K562 (cell line): ENCODE measurements around the gene SLC30A4. TPM values are rescaled to one million over a fixed set of nuclear protein-coding genes. Genes with fewer than 3 reads are reported as not detected.

ENCODE experiments used
- ADNP ChIP-seq: fragments of 200-800 bp; sonication (Bioruptor generic); IDR thresholded peaks from 2 replicates; pipeline ENCODE4 v1.6.1; 2016; ENCODE audit warnings: missing genetic modification characterization, missing compliant biosample characterization
- KLF10 ChIP-seq: fragments of 250-450 bp; sonication (Bioruptor Pico); IDR thresholded peaks from 2 replicates; pipeline ENCODE4 v1.6.1; 2021; ENCODE audit warnings: matching md5 sums
- POLR3G ChIP-seq: IDR thresholded peaks from 2 replicates; pipeline ENCODE4 v1.6.1; 2011; ENCODE audit not compliant: insufficient read length, insufficient replicate concordance; ENCODE audit errors: extremely low read depth
- SMARCA5 ChIP-seq: fragments of 450-650 bp; IDR thresholded peaks from 2 replicates; pipeline ENCODE4 v1.6.1; 2016
- ZNF175 ChIP-seq: fragments of 200-800 bp; sonication (Bioruptor generic); IDR thresholded peaks from 2 replicates; pipeline ENCODE4 v1.6.1; 2016; ENCODE audit warnings: low read depth, mild to moderate bottlenecking, missing genetic modification characterization, missing compliant biosample characterization
- ZNF408 ChIP-seq: fragments of 250-450 bp; sonication (Bioruptor Pico); IDR thresholded peaks from 2 replicates; pipeline ENCODE4 v1.4.0; 2020; ENCODE audit warnings: low read depth, mild to moderate bottlenecking, moderate library complexity
- ZNF561 ChIP-seq: fragments of 450-650 bp; formaldehyde crosslinking; conservative IDR thresholded peaks from 2 replicates; pipeline ENCODE4 v1.4.0; 2020; ENCODE audit warnings: mild to moderate bottlenecking, moderate library complexity
- ZNF584 ChIP-seq: fragments of 200-800 bp; sonication (Bioruptor generic); IDR thresholded peaks from 2 replicates; pipeline ENCODE4 v1.6.1; 2016; ENCODE audit warnings: low read depth, mild to moderate bottlenecking, missing genetic modification characterization, missing compliant biosample characterization
- polyA plus RNA-seq, 8 experiments: library from polyadenylated mRNA; depleted of rRNA in 4 of 8; stranded (reverse) in 5 of 8; unstranded in 3 of 8; fragments of >200 nt; fragmentation: Nextera tagmentation in 2 of 8; fragmentation: Illumina TruSeq in 1 of 8; extraction: Ambion mirVana in 2 of 8; extraction: Trizol in 1 of 8; gene quantifications; 2 replicates each; pipeline versions ENCODE4 v1.2.1 to v1.2.3, GENCODE V29; 2011 to 2014; ENCODE audit warnings: inconsistent platforms in 1 of 8, missing spikeins in 1 of 8
- total RNA-seq, 7 experiments: library from RNA; depleted of rRNA in 6 of 7; stranded (reverse); fragments of >200 nt in 6 of 7; fragmentation: Illumina TruSeq in 2 of 7; extraction: Trizol in 2 of 7; gene quantifications; 2 replicates each; pipeline versions ENCODE4 v1.2.1 to v1.2.3, GENCODE V29; 2011 to 2021; ENCODE audit warnings: low replicate concordance in 1 of 7
- TF ChIP-seq, protein P1 (sequence below), 2 experiments: fragments of 450-650 bp; formaldehyde crosslinking in 1 of 2; IDR thresholded peaks; 2 replicates each; pipeline versions ENCODE4 v1.4.0 to v1.6.1; 2014 to 2020; ENCODE audit warnings: mild to moderate bottlenecking in 2 of 2, borderline replicate concordance in 1 of 2, low read depth in 1 of 2
- TF ChIP-seq, protein P2 (sequence below), 2 experiments: fragments of 450-650 bp in 1 of 2; IDR thresholded peaks; 2 replicates each; pipeline ENCODE4 v1.6.1; 2011 to 2017; ENCODE audit warnings: low read depth in 2 of 2, antibody characterized with exemption in 1 of 2, borderline replicate concordance in 1 of 2, low read length in 1 of 2, mild to moderate bottlenecking in 1 of 2, mixed read lengths in 1 of 2; ENCODE audit not compliant: control insufficient read depth in 1 of 2
- TF ChIP-seq, protein P3 (sequence below), 2 experiments: fragments of 450-650 bp in 1 of 2; sonication (generic) in 1 of 2; formaldehyde crosslinking in 1 of 2; IDR thresholded peaks in 1 of 2; conservative IDR thresholded peaks in 1 of 2; 2 replicates each; pipeline versions ENCODE4 v1.6.1 to v1.8.1; 2016 to 2023; ENCODE audit warnings: mild to moderate bottlenecking in 2 of 2, moderate library complexity in 2 of 2, inconsistent platforms in 1 of 2, missing genetic modification reagents in 1 of 2
- TF ChIP-seq, protein P4 (sequence below): fragments of 450-650 bp; formaldehyde crosslinking; IDR thresholded peaks from 2 replicates; pipeline ENCODE4 v1.4.0; 2020; ENCODE audit warnings: mild to moderate bottlenecking, moderate library complexity

SLC30A4 gene
- total and polyA plus RNA-seq, 9 of the 15 experiments (the other 6 are each of a cell fraction or from before 2014, with no cell fraction given), result 0.21 to 0.73 (median 0.36) TPM

DNA sequence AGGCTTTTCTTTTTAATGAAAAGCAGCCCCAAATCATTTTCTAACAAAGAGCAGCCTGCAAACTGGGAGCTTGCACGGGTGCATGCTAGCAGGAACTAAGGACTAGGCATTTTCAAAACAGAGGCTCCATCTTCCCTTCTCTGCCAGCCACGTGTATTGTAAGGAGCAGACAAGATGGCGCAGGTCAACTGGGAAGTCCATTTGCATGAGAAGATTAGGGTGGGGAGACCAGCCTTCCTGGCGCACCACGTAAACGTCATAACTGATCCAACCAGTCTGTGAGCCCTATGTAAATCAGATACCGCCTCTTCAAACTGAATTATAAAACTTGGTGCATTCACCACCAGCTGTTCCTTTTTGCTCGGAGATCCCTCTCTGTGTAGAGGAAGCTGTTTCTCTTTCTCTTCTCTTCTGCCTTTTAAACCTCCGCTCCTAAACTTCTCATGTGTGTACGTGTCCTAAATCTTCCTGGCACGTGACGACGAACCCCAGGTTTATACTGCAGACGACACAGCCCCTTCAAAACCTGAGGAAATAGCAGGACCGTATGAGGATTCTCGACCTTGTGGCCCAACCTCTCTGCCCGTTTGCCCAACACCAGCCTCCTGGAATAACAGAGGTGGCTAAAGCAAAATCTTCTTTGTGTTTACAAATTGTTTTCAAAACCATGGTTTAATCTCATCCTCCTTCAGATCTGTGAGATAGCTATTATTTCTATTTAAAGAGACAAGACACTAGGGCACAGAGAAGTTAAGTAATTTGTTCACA lies 26.4 kb upstream of the SLC30A4 start (continued):
- TF ChIP-seq, protein P1, sequence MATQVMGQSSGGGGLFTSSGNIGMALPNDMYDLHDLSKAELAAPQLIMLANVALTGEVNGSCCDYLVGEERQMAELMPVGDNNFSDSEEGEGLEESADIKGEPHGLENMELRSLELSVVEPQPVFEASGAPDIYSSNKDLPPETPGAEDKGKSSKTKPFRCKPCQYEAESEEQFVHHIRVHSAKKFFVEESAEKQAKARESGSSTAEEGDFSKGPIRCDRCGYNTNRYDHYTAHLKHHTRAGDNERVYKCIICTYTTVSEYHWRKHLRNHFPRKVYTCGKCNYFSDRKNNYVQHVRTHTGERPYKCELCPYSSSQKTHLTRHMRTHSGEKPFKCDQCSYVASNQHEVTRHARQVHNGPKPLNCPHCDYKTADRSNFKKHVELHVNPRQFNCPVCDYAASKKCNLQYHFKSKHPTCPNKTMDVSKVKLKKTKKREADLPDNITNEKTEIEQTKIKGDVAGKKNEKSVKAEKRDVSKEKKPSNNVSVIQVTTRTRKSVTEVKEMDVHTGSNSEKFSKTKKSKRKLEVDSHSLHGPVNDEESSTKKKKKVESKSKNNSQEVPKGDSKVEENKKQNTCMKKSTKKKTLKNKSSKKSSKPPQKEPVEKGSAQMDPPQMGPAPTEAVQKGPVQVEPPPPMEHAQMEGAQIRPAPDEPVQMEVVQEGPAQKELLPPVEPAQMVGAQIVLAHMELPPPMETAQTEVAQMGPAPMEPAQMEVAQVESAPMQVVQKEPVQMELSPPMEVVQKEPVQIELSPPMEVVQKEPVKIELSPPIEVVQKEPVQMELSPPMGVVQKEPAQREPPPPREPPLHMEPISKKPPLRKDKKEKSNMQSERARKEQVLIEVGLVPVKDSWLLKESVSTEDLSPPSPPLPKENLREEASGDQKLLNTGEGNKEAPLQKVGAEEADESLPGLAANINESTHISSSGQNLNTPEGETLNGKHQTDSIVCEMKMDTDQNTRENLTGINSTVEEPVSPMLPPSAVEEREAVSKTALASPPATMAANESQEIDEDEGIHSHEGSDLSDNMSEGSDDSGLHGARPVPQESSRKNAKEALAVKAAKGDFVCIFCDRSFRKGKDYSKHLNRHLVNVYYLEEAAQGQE (IDR thresholded peaks at IDR 0.05; ENCODE audit: borderline replicate concordance), result no peak
- TF ChIP-seq, protein P1 (CRISPR knock-in tag; IDR thresholded peaks at IDR 0.05; ENCODE audit: low read depth), result no peak
- TF ChIP-seq KLF10 (CRISPR knock-in tag) (no peak), ZNF584 (CRISPR knock-in tag) (no peak), ZNF561 (no peak), SMARCA5 (no peak), ZNF408 (CRISPR knock-in tag) (no peak), POLR3G (no peak), ADNP (tag) (no peak), ZNF175 (CRISPR knock-in tag) (peak; percentile 52; the same call in 1 of the 2 replicates)
- TF ChIP-seq, protein P2, sequence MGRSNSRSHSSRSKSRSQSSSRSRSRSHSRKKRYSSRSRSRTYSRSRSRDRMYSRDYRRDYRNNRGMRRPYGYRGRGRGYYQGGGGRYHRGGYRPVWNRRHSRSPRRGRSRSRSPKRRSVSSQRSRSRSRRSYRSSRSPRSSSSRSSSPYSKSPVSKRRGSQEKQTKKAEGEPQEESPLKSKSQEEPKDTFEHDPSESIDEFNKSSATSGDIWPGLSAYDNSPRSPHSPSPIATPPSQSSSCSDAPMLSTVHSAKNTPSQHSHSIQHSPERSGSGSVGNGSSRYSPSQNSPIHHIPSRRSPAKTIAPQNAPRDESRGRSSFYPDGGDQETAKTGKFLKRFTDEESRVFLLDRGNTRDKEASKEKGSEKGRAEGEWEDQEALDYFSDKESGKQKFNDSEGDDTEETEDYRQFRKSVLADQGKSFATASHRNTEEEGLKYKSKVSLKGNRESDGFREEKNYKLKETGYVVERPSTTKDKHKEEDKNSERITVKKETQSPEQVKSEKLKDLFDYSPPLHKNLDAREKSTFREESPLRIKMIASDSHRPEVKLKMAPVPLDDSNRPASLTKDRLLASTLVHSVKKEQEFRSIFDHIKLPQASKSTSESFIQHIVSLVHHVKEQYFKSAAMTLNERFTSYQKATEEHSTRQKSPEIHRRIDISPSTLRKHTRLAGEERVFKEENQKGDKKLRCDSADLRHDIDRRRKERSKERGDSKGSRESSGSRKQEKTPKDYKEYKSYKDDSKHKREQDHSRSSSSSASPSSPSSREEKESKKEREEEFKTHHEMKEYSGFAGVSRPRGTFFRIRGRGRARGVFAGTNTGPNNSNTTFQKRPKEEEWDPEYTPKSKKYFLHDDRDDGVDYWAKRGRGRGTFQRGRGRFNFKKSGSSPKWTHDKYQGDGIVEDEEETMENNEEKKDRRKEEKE (IDR thresholded peaks at IDR 0.05; ENCODE audit: borderline replicate concordance in 1 of 2, control insufficient read depth in 1 of 2, low read depth in 2 of 2, low read length in 1 of 2), result no peak
- TF ChIP-seq, protein P3, sequence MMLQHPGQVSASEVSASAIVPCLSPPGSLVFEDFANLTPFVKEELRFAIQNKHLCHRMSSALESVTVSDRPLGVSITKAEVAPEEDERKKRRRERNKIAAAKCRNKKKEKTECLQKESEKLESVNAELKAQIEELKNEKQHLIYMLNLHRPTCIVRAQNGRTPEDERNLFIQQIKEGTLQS (IDR thresholded peaks at IDR 0.05), result no peak
- TF ChIP-seq, protein P3 (CRISPR knock-in tag; conservative IDR thresholded peaks at IDR 0.05), result no peak
- TF ChIP-seq, protein P4, sequence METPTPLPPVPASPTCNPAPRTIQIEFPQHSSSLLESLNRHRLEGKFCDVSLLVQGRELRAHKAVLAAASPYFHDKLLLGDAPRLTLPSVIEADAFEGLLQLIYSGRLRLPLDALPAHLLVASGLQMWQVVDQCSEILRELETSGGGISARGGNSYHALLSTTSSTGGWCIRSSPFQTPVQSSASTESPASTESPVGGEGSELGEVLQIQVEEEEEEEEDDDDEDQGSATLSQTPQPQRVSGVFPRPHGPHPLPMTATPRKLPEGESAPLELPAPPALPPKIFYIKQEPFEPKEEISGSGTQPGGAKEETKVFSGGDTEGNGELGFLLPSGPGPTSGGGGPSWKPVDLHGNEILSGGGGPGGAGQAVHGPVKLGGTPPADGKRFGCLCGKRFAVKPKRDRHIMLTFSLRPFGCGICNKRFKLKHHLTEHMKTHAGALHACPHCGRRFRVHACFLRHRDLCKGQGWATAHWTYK, result no peak
